Keratinocyte (primary cell): ENCODE results near the gene HDGF. TPM values are rescaled to one million over a fixed set of nuclear protein-coding genes. Genes with fewer than 3 reads are reported as not detected.

Experiments used
- DNase-seq: peaks from one replicate; pipeline ENCODE4 v3.0.0-alpha.2; 2011; ENCODE audit warnings: low read depth, missing footprints, low spot score
- FAIRE-seq: peaks from 2 replicates; lab custom pipeline; 2011; peaks lifted over from hg19 to GRCh38; lab: Jason Lieb, UNC
- H2AFZ ChIP-seq: 2 replicates; pipeline ENCODE4 v1.6.0; 2012; ENCODE audit warnings: low read length, control low read depth, inconsistent platforms; ENCODE audit not compliant: control insufficient read depth
- H3K27ac ChIP-seq: 2 replicates; pipeline ENCODE4 v1.5.1; 2011; ENCODE audit warnings: low read length; ENCODE audit not compliant: control insufficient read depth, insufficient read depth
- H3K27me3 ChIP-seq: 3 replicates; pipeline ENCODE4 v1.6.0; 2011; ENCODE audit warnings: low read length; ENCODE audit not compliant: control insufficient read depth, insufficient read depth; ENCODE audit errors: extremely low read depth
- H3K36me3 ChIP-seq, 2 experiments: 2 replicates in 1 of 2; 3 replicates in 1 of 2; pipeline ENCODE4 v1.5.1; 2011; ENCODE audit warnings: low read length in 2 of 2, mild to moderate bottlenecking in 1 of 2; ENCODE audit not compliant: control insufficient read depth in 2 of 2, insufficient read depth in 2 of 2; ENCODE audit errors: extremely low read depth in 1 of 2
- H3K4me1 ChIP-seq: 3 replicates; pipeline ENCODE4 v1.5.1; 2011; ENCODE audit warnings: low read length; ENCODE audit not compliant: control insufficient read depth, insufficient read depth; ENCODE audit errors: extremely low read depth
- H3K4me2 ChIP-seq: 3 replicates; pipeline ENCODE4 v1.6.0; 2011; ENCODE audit warnings: low read depth, low read length; ENCODE audit not compliant: control insufficient read depth, insufficient read depth; ENCODE audit errors: extremely low read depth
- H3K4me3 ChIP-seq, 3 experiments: fragments of 200-600 bp in 1 of 3; sonication (generic) in 1 of 3; 2 replicates in 2 of 3; 3 replicates in 1 of 3; pipeline ENCODE4 v1.5.1; 2011 to 2016; ENCODE audit warnings: low read length in 3 of 3, mild to moderate bottlenecking in 3 of 3, control low read depth in 2 of 3, inconsistent platforms in 1 of 3, low read depth in 1 of 3, mixed read lengths in 1 of 3, mixed run types in 1 of 3, moderate library complexity in 1 of 3; ENCODE audit not compliant: control insufficient read depth in 2 of 3, insufficient read depth in 2 of 3; ENCODE audit errors: extremely low read depth in 1 of 3
- H3K79me2 ChIP-seq: 2 replicates; pipeline ENCODE4 v1.6.0; 2012; ENCODE audit warnings: low read length; ENCODE audit not compliant: control insufficient read depth, insufficient read depth
- H3K9ac ChIP-seq: 3 replicates; pipeline ENCODE4 v1.6.0; 2011; ENCODE audit warnings: low read length; ENCODE audit not compliant: control insufficient read depth, insufficient read depth; ENCODE audit errors: extremely low read depth
- H3K9me1 ChIP-seq: 3 replicates; pipeline ENCODE4 v1.6.0; 2011; ENCODE audit warnings: low read length; ENCODE audit not compliant: control insufficient read depth, insufficient read depth; ENCODE audit errors: extremely low read depth
- H3K9me3 ChIP-seq: 2 replicates; pipeline ENCODE4 v1.5.1; 2012; ENCODE audit warnings: low read depth, low read length; ENCODE audit not compliant: control insufficient read depth
- H4K20me1 ChIP-seq: 3 replicates; pipeline ENCODE4 v1.6.0; 2011; ENCODE audit warnings: low read length; ENCODE audit not compliant: control insufficient read depth, insufficient read depth; ENCODE audit errors: extremely low read depth
- EZH2 ChIP-seq: IDR thresholded peaks from one replicate; pipeline ENCODE4 v1.6.1; 2012; ENCODE audit warnings: inconsistent platforms, mild to moderate bottlenecking, low read length, moderate library complexity
- dilution Hi-C: fragments of 300-500 bp; cut with MboI; formaldehyde crosslinking; loops from one replicate; pipeline ENCODE4 v1.7.0; 2020; ENCODE audit warnings: low sequenced_read_pairs; ENCODE audit not compliant: extremely low pct_ligation_motif_present
- polyA plus RNA-seq, 5 experiments: library from polyadenylated mRNA; depleted of rRNA in 3 of 5; stranded (reverse) in 3 of 5; stranded (forward) in 1 of 5; unstranded in 1 of 5; fragments of >200 nt; gene quantifications; 1 replicate in 1 of 5; 2 replicates in 3 of 5; 3 replicates in 1 of 5; pipeline versions ENCODE4 v1.2.1 to v1.2.3, GENCODE V29; 2011 to 2012; ENCODE audit warnings: missing spikeins in 2 of 5, low read depth in 1 of 5, low replicate concordance in 1 of 5
- TF ChIP-seq, protein P1 (sequence below), 3 experiments: IDR thresholded peaks in 1 of 3; conservative IDR thresholded peaks in 1 of 3; optimal IDR thresholded peaks in 1 of 3; 2 replicates in 2 of 3; 3 replicates in 1 of 3; pipeline versions ENCODE3 to v1.5.1; 2011; ENCODE audit warnings: low read length in 3 of 3, mild to moderate bottlenecking in 3 of 3, moderate library complexity in 2 of 3, control low read depth in 1 of 3, inconsistent platforms in 1 of 3; ENCODE audit not compliant: insufficient read depth in 2 of 3; ENCODE audit errors: extremely low read depth in 1 of 3

The HDGF gene
- polyA plus RNA-seq, 1 donor (not counting 4 experiments of a cell fraction or from before 2014, with no cell fraction given): 240 TPM

GRCh38 chr1:156773607-156774006 lies 22.1 kb upstream of the HDGF start:
- peaks cover 13% of the 10 kb centered on the region for H3K4me1 ChIP-seq
- no peak overlapping the region for H3K4me2 ChIP-seq
- H3K79me2 ChIP-seq: peaks cover 90% of the 10 kb centered on the region
- peaks cover 3% of the 10 kb centered on the region for H3K9me1 ChIP-seq
- dilution Hi-C loops: no loop called here
- H3K27ac ChIP-seq: no peak overlapping the region
- peaks cover 9 to 10% of the 10 kb centered on the region in 2 experiments for H3K36me3 ChIP-seq
- no peak overlapping the region for H2AFZ ChIP-seq
- FAIRE-seq (no peak), DNase-seq (no peak)
- H3K9ac ChIP-seq: no peak overlapping the region
- H3K27me3 ChIP-seq: no peaks in the 10 kb centered on the region
- no peaks in the 10 kb centered on the region for H3K9me3 ChIP-seq
- peaks cover 10% of the 10 kb centered on the region for H4K20me1 ChIP-seq
- H3K4me3 ChIP-seq: no peak overlapping the region
- TF ChIP-seq EZH2: no peak
- TF ChIP-seq, protein P1, sequence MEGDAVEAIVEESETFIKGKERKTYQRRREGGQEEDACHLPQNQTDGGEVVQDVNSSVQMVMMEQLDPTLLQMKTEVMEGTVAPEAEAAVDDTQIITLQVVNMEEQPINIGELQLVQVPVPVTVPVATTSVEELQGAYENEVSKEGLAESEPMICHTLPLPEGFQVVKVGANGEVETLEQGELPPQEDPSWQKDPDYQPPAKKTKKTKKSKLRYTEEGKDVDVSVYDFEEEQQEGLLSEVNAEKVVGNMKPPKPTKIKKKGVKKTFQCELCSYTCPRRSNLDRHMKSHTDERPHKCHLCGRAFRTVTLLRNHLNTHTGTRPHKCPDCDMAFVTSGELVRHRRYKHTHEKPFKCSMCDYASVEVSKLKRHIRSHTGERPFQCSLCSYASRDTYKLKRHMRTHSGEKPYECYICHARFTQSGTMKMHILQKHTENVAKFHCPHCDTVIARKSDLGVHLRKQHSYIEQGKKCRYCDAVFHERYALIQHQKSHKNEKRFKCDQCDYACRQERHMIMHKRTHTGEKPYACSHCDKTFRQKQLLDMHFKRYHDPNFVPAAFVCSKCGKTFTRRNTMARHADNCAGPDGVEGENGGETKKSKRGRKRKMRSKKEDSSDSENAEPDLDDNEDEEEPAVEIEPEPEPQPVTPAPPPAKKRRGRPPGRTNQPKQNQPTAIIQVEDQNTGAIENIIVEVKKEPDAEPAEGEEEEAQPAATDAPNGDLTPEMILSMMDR (optimal IDR thresholded peaks at IDR 0.05 in 1 of 3, IDR thresholded peaks at IDR 0.05 in 1 of 3, conservative IDR thresholded peaks at IDR 0.05 in 1 of 3; ENCODE audit: extremely low read depth in 1 of 3, insufficient read depth in 2 of 3, low read length in 3 of 3): peak in 1 of 3 experiments; percentile 21

- H3K27me3 ChIP-seq: no peaks in the 10 kb centered on the region
- peaks cover 9 to 10% of the 10 kb centered on the region in 2 experiments for H3K36me3 ChIP-seq
- no peak overlapping the region for H3K9ac ChIP-seq
- H3K4me2 ChIP-seq: peak overlapping the region; percentile 18
- dilution Hi-C loops: no loop called here
- H3K9me3 ChIP-seq: no peaks in the 10 kb centered on the region
- peaks cover 14% of the 10 kb centered on the region for H3K4me1 ChIP-seq
- no peak overlapping the region for H3K4me3 ChIP-seq
- H4K20me1 ChIP-seq: peaks cover 10% of the 10 kb centered on the region
- peaks cover 3% of the 10 kb centered on the region for H3K9me1 ChIP-seq
- no peak overlapping the region for H2AFZ ChIP-seq
- TF ChIP-seq, protein P1 (optimal IDR thresholded peaks at IDR 0.05 in 1 of 3, IDR thresholded peaks at IDR 0.05 in 1 of 3, conservative IDR thresholded peaks at IDR 0.05 in 1 of 3; ENCODE audit: extremely low read depth in 1 of 3, insufficient read depth in 2 of 3, low read length in 3 of 3): no peak
- no peak for TF ChIP-seq EZH2
- DNase-seq: no peak
- H3K27ac ChIP-seq: no peak overlapping the region
- peaks cover 90% of the 10 kb centered on the region for H3K79me2 ChIP-seq
- FAIRE-seq: no peak
These were observed 21.4 kb upstream of the HDGF start for GRCh38 chr1:156772728-156773497.
